IMR-90 (cell line): ENCODE results near the gene KRT74. TPM values are rescaled to one million over a fixed set of nuclear protein-coding genes. Genes with fewer than 3 reads are reported as not detected.

Experiments
- ATAC-seq: fragments of 200-7000 bp; cut with Tn5 transposase; 2 replicates; pipeline ENCODE4 v1.9.1; 2020; ENCODE audit warnings: low read depth, mild to moderate bottlenecking, moderate library complexity
- BruUV-seq: library from RNA; stranded (reverse); fragments of 400-500 nt; replicated peaks from 2 replicates; lab custom pipeline; 2021; lab: Mats Ljungman, UMichigan
- CTCF ChIA-PET: fragments of 300-600 bp; formaldehyde crosslinking; extraction: SDS; loops from one replicate; lab custom pipeline; 2021; ENCODE audit warnings: antibody characterized with exemption; lab: Yijun Ruan, JAX
- POLR2A ChIA-PET: fragments of 300-600 bp; sonication (Branson Sonifier 250); formaldehyde crosslinking; loops from one replicate; lab custom pipeline; 2022; ENCODE audit warnings: antibody characterized with exemption; ENCODE audit not compliant: unreplicated experiment; lab: Charles Lee
- DNase-seq: peaks from one replicate; pipeline ENCODE4 v3.0.0; 2013
- H2AFZ ChIP-seq: replicated peaks from 2 replicates; pipeline ENCODE3; 2013; ENCODE audit warnings: low read length, mild to moderate bottlenecking; ENCODE audit not compliant: poor library complexity
- H2AK5ac ChIP-seq: 2 replicates; pipeline ENCODE4 v1.6.1; 2013; ENCODE audit warnings: low read depth, low read length, inconsistent platforms
- H2AK9ac ChIP-seq: replicated peaks from 2 replicates; pipeline ENCODE3; 2013; ENCODE audit warnings: mild to moderate bottlenecking, low read depth, low read length, moderate library complexity; ENCODE audit not compliant: poor library complexity
- H2BK120ac ChIP-seq: 2 replicates; pipeline ENCODE4 v1.6.1; 2013; ENCODE audit warnings: low read depth, low read length, inconsistent platforms
- H2BK15ac ChIP-seq: 3 replicates; pipeline ENCODE4 v1.6.1; 2013; ENCODE audit warnings: low read depth, low read length, inconsistent platforms
- H2BK20ac ChIP-seq: 2 replicates; pipeline ENCODE4 v1.6.1; 2013; ENCODE audit warnings: low read depth, mild to moderate bottlenecking, inconsistent platforms, low read length, moderate library complexity
- H2BK5ac ChIP-seq: 2 replicates; pipeline ENCODE4 v1.6.1; 2013; ENCODE audit warnings: mild to moderate bottlenecking, low read depth, low read length, inconsistent platforms; ENCODE audit not compliant: poor library complexity, severe bottlenecking
- H3K14ac ChIP-seq: replicated peaks from 2 replicates; pipeline ENCODE4 v1.6.1; 2013; ENCODE audit warnings: low read depth, low read length, inconsistent platforms
- H3K18ac ChIP-seq: 2 replicates; pipeline ENCODE4 v1.6.1; 2013; ENCODE audit warnings: low read depth, low read length, control low read depth
- H3K23ac ChIP-seq: 2 replicates; pipeline ENCODE4 v1.6.1; 2013; ENCODE audit warnings: low read depth, low read length, inconsistent platforms
- H3K27ac ChIP-seq: 2 replicates; pipeline ENCODE4 v1.5.1; 2013; ENCODE audit warnings: mild to moderate bottlenecking, control low read depth, low read length; ENCODE audit not compliant: insufficient read depth
- H3K27me3 ChIP-seq: 2 replicates; pipeline ENCODE4 v1.6.1; 2013; ENCODE audit warnings: low read length; ENCODE audit not compliant: control insufficient read depth, insufficient read depth
- H3K36me3 ChIP-seq: 2 replicates; pipeline ENCODE4 v1.6.1; 2013; ENCODE audit warnings: low read length, mixed read lengths; ENCODE audit not compliant: control insufficient read depth, insufficient read depth
- H3K4ac ChIP-seq: 2 replicates; pipeline ENCODE4 v1.6.1; 2013; ENCODE audit warnings: low read depth, low read length, inconsistent platforms
- H3K4me1 ChIP-seq: 2 replicates; pipeline ENCODE4 v1.6.1; 2013; ENCODE audit warnings: low read length, mixed read lengths; ENCODE audit not compliant: control insufficient read depth, insufficient read depth
- H3K4me2 ChIP-seq: 2 replicates; pipeline ENCODE4 v1.6.1; 2013; ENCODE audit warnings: low read depth, mild to moderate bottlenecking, control low read depth, low read length, moderate library complexity
- H3K4me3 ChIP-seq: 2 replicates; pipeline ENCODE4 v1.5.1; 2013; ENCODE audit warnings: low read depth, mild to moderate bottlenecking, control low read depth, low read length, moderate library complexity; ENCODE audit not compliant: insufficient read depth
- H3K56ac ChIP-seq: 2 replicates; pipeline ENCODE4 v1.6.1; 2013; ENCODE audit warnings: low read length, inconsistent platforms; ENCODE audit not compliant: insufficient read depth; ENCODE audit errors: extremely low read depth
- H3K79me1 ChIP-seq, 2 experiments: 2 replicates each; pipeline ENCODE4 v1.6.1; 2013; ENCODE audit warnings: low read length in 2 of 2, inconsistent platforms in 1 of 2, low read depth in 1 of 2
- H3K9ac ChIP-seq: 2 replicates; pipeline ENCODE4 v1.6.1; 2013; ENCODE audit warnings: low read depth, low read length, control low read depth
- H3K9me1 ChIP-seq: 2 replicates; pipeline ENCODE4 v1.6.1; 2013; ENCODE audit warnings: low read length, inconsistent platforms; ENCODE audit not compliant: insufficient read depth
- H3K9me3 ChIP-seq: 2 replicates; pipeline ENCODE4 v1.6.1; 2013; ENCODE audit warnings: low read length; ENCODE audit not compliant: control insufficient read depth, insufficient read depth
- H4K20me1 ChIP-seq: 2 replicates; pipeline ENCODE4 v1.6.1; 2013; ENCODE audit warnings: low read length, inconsistent platforms; ENCODE audit not compliant: insufficient read depth
- H4K5ac ChIP-seq: 2 replicates; pipeline ENCODE4 v1.6.1; 2013; ENCODE audit warnings: mild to moderate bottlenecking, low read depth, low read length, control low read depth
- H4K8ac ChIP-seq, 2 experiments: 2 replicates each; pipeline ENCODE4 v1.6.1; 2013; ENCODE audit warnings: low read depth in 2 of 2, low read length in 2 of 2, control low read depth in 1 of 2, inconsistent platforms in 1 of 2
- H4K91ac ChIP-seq: 2 replicates; pipeline ENCODE4 v1.6.1; 2013; ENCODE audit warnings: low read depth, low read length, inconsistent platforms; ENCODE audit not compliant: insufficient read depth
- BHLHE40 ChIP-seq: fragments of 150-350 bp; IDR thresholded peaks from 2 replicates; pipeline ENCODE4 v1.6.1; 2016; ENCODE audit warnings: mild to moderate bottlenecking, low read depth, low read length
- CEBPB ChIP-seq: IDR thresholded peaks from 2 replicates; pipeline ENCODE4 v1.6.1; 2012; ENCODE audit warnings: low read depth, low read length, improper control_type of control experiment
- CHD1 ChIP-seq: IDR thresholded peaks from 2 replicates; pipeline ENCODE4 v1.6.1; 2012; ENCODE audit warnings: low read depth, low read length, improper control_type of control experiment
- CTCF ChIP-seq: conservative IDR thresholded peaks from 2 replicates; pipeline ENCODE4 v1.5.1; 2012; ENCODE audit warnings: mild to moderate bottlenecking, low read depth, low read length, improper control_type of control experiment
- ELK1 ChIP-seq: fragments of 150-350 bp; IDR thresholded peaks from 2 replicates; pipeline ENCODE4 v1.6.1; 2016; ENCODE audit warnings: low read depth, mild to moderate bottlenecking, low read length, moderate library complexity, borderline replicate concordance
- MAFK ChIP-seq: IDR thresholded peaks from 2 replicates; pipeline ENCODE4 v1.6.1; 2012; ENCODE audit warnings: low read depth, low read length, improper control_type of control experiment
- MAZ ChIP-seq: IDR thresholded peaks from 2 replicates; pipeline ENCODE4 v1.6.1; 2012; ENCODE audit warnings: low read depth, mild to moderate bottlenecking, low read length, improper control_type of control experiment, moderate library complexity, borderline replicate concordance
- MXI1 ChIP-seq: IDR thresholded peaks from 2 replicates; pipeline ENCODE4 v1.6.1; 2012; ENCODE audit warnings: low read depth, mild to moderate bottlenecking, low read length, moderate library complexity, borderline replicate concordance
- NFE2L2 ChIP-seq: fragments of 150-350 bp; IDR thresholded peaks from 2 replicates; pipeline ENCODE4 v1.6.1; 2016; ENCODE audit warnings: low read depth, mild to moderate bottlenecking, low read length
- POLR2A ChIP-seq: IDR thresholded peaks from 2 replicates; pipeline ENCODE4 v1.6.1; 2012; ENCODE audit warnings: mild to moderate bottlenecking, low read depth, low read length
- RCOR1 ChIP-seq: IDR thresholded peaks from 2 replicates; pipeline ENCODE4 v1.6.1; 2012; ENCODE audit warnings: mild to moderate bottlenecking, low read length, improper control_type of control experiment; ENCODE audit not compliant: insufficient replicate concordance
- RFX5 ChIP-seq: IDR thresholded peaks from 2 replicates; pipeline ENCODE4 v1.8.0; 2012; ENCODE audit warnings: low read depth, mild to moderate bottlenecking, low read length, moderate library complexity
- SMC3 ChIP-seq: fragments of 150-350 bp; IDR thresholded peaks from 2 replicates; pipeline ENCODE4 v1.6.1; 2016; ENCODE audit warnings: low read depth, mild to moderate bottlenecking, antibody characterized with exemption, low read length, moderate library complexity
- USF2 ChIP-seq: fragments of 150-350 bp; IDR thresholded peaks from 2 replicates; pipeline ENCODE4 v1.6.1; 2017; ENCODE audit warnings: mild to moderate bottlenecking, antibody characterized with exemption, low read length, low read depth
- WGBS, 2 experiments: methylation state at CpG; one replicate each; pipeline versions ENCODE4 v1.1.5 to v1.1.7; 2013; ENCODE audit warnings: missing lambda C conversion rate in 2 of 2; ENCODE audit not compliant: insufficient read length in 1 of 2; ENCODE audit errors: extremely low coverage in 2 of 2; 5-methylcytosine and 5-hydroxymethylcytosine counted together
- dilution Hi-C: fragments of 300-500 bp; cut with HindIII; formaldehyde crosslinking; loops from one replicate; pipeline ENCODE4 v1.14.3; 2018; ENCODE audit warnings: low sequenced_read_pairs; ENCODE audit not compliant: unreplicated experiment
- in situ Hi-C: fragments of 300-500 bp; cut with MboI; formaldehyde crosslinking; loops from 3 replicates; pipeline ENCODE4 v1.14.3; 2019; ENCODE audit warnings: low sequenced_read_pairs, inconsistent platforms, mixed read lengths
- intact Hi-C: fragments of 100-400 bp; cut with micrococcal nuclease; formaldehyde crosslinking; loops from 2 replicates; pipeline ENCODE4 v1.10.0; 2022
- polyA plus RNA-seq, 3 experiments: library from polyadenylated mRNA; depleted of rRNA; stranded (reverse); fragments of >200 nt; gene quantifications; 2 replicates each; pipeline ENCODE4 v1.2.3, GENCODE V29; 2012; ENCODE audit warnings: low replicate concordance in 1 of 3
- total RNA-seq: library from RNA; depleted of rRNA; stranded (reverse); fragments of >200 nt; gene quantifications from 2 replicates; pipeline ENCODE4 v1.2.3, GENCODE V29; 2012

KRT74 gene
- total and polyA plus RNA-seq, 2 of the 4 experiments (the other 2 are of a cell fraction), result not detected

- H3K4me1 ChIP-seq, result no peaks in the 10 kb centered on the region
- H2BK5ac ChIP-seq, result no peak overlapping the region
- no peak overlapping the region for H4K8ac ChIP-seq
- no peak for DNase-seq
- in situ Hi-C loops (no loop called here), dilution Hi-C loops (no loop called here), intact Hi-C loops (no loop called here)
- H3K9me1 ChIP-seq, result no peaks in the 10 kb centered on the region; the same call in 1 of the 2 replicates
- no peak overlapping the region for H3K18ac ChIP-seq
- H2AK9ac ChIP-seq, result no peak overlapping the region
- H3K9me3 ChIP-seq, result no peaks in the 10 kb centered on the region
- no peak overlapping the region for H4K91ac ChIP-seq
- no peak overlapping the region for H2BK20ac ChIP-seq
- no peak overlapping the region for H2BK120ac ChIP-seq
- H2AFZ ChIP-seq, result no peak overlapping the region
- H4K5ac ChIP-seq, result no peak overlapping the region
- 75% methylated on average over 9 of the region's 15 CpGs; no CpG with 5 or more reads in 1 of the 2 experiments for WGBS, 2 experiments
- H3K4me3 ChIP-seq, result no peak overlapping the region
- H3K27me3 ChIP-seq, result peaks cover 27% of the 10 kb centered on the region
- TF ChIP-seq MAFK, result no peak
- TF ChIP-seq MXI1, result no peak
- no peak for TF ChIP-seq ELK1
- TF ChIP-seq NFE2L2, result no peak
- no peak for TF ChIP-seq SMC3
- no peak for TF ChIP-seq USF2
- TF ChIP-seq POLR2A, result no peak
- no peak for TF ChIP-seq RFX5
- TF ChIP-seq CTCF, result no peak
- no peak for TF ChIP-seq BHLHE40
- no peak for TF ChIP-seq CEBPB
- TF ChIP-seq MAZ, result no peak
- TF ChIP-seq RCOR1, result no peak
- no peak for TF ChIP-seq CHD1
- ATAC-seq, result no peak
- no peak overlapping the region for H3K14ac ChIP-seq
- H2BK15ac ChIP-seq, result no peak overlapping the region
- ChIA-PET POLR2A (no interaction called here), CTCF (no interaction called here)
- H4K20me1 ChIP-seq, result no peaks in the 10 kb centered on the region
- no peak overlapping the region for H3K27ac ChIP-seq
- no peak overlapping the region for H3K4me2 ChIP-seq
- H2AK5ac ChIP-seq, result no peak overlapping the region
- no peak overlapping the region for H3K4ac ChIP-seq
- no peaks in the 10 kb centered on the region for H3K36me3 ChIP-seq
- BruUV-seq, result no TSS peak
- H3K79me1 ChIP-seq, result no peaks in the 10 kb centered on the region
- no peak overlapping the region for H3K23ac ChIP-seq
- no peak overlapping the region for H3K9ac ChIP-seq
- no peak overlapping the region for H3K56ac ChIP-seq
These were observed 27.5 kb downstream of the KRT74 start for GRCh38 chr12:52546126-52546525.
